IMR-90 (cell line): Measurements from ENCODE around the gene NRP1.

ENCODE experiments used
- BHLHE40 ChIP-seq: fragments of 150-350 bp; IDR thresholded peaks from 2 replicates; pipeline ENCODE4 v1.6.1; 2016; ENCODE audit warnings: mild to moderate bottlenecking, low read depth, low read length
- CEBPB ChIP-seq: IDR thresholded peaks from 2 replicates; pipeline ENCODE4 v1.6.1; 2012; ENCODE audit warnings: low read depth, low read length, improper control_type of control experiment
- CHD1 ChIP-seq: IDR thresholded peaks from 2 replicates; pipeline ENCODE4 v1.6.1; 2012; ENCODE audit warnings: low read depth, low read length, improper control_type of control experiment
- CTCF ChIP-seq: conservative IDR thresholded peaks from 2 replicates; pipeline ENCODE4 v1.5.1; 2012; ENCODE audit warnings: mild to moderate bottlenecking, low read depth, low read length, improper control_type of control experiment
- ELK1 ChIP-seq: fragments of 150-350 bp; IDR thresholded peaks from 2 replicates; pipeline ENCODE4 v1.6.1; 2016; ENCODE audit warnings: low read depth, mild to moderate bottlenecking, low read length, moderate library complexity, borderline replicate concordance
- FOS ChIP-seq: fragments of 150-350 bp; IDR thresholded peaks from 2 replicates; pipeline ENCODE4 v1.6.1; 2016; ENCODE audit warnings: low read depth, low read length
- MAFK ChIP-seq: IDR thresholded peaks from 2 replicates; pipeline ENCODE4 v1.6.1; 2012; ENCODE audit warnings: low read depth, low read length, improper control_type of control experiment
- MAZ ChIP-seq: IDR thresholded peaks from 2 replicates; pipeline ENCODE4 v1.6.1; 2012; ENCODE audit warnings: low read depth, mild to moderate bottlenecking, low read length, improper control_type of control experiment, moderate library complexity, borderline replicate concordance
- MXI1 ChIP-seq: IDR thresholded peaks from 2 replicates; pipeline ENCODE4 v1.6.1; 2012; ENCODE audit warnings: low read depth, mild to moderate bottlenecking, low read length, moderate library complexity, borderline replicate concordance
- POLR2A ChIP-seq: IDR thresholded peaks from 2 replicates; pipeline ENCODE4 v1.6.1; 2012; ENCODE audit warnings: mild to moderate bottlenecking, low read depth, low read length
- RAD21 ChIP-seq: IDR thresholded peaks from 2 replicates; pipeline ENCODE4 v1.6.1; 2012; ENCODE audit warnings: low read length, improper control_type of control experiment
- RCOR1 ChIP-seq: IDR thresholded peaks from 2 replicates; pipeline ENCODE4 v1.6.1; 2012; ENCODE audit warnings: mild to moderate bottlenecking, low read length, improper control_type of control experiment; ENCODE audit not compliant: insufficient replicate concordance
- SMC3 ChIP-seq: fragments of 150-350 bp; IDR thresholded peaks from 2 replicates; pipeline ENCODE4 v1.6.1; 2016; ENCODE audit warnings: low read depth, mild to moderate bottlenecking, antibody characterized with exemption, low read length, moderate library complexity
- USF2 ChIP-seq: fragments of 150-350 bp; IDR thresholded peaks from 2 replicates; pipeline ENCODE4 v1.6.1; 2017; ENCODE audit warnings: mild to moderate bottlenecking, antibody characterized with exemption, low read length, low read depth

GRCh38 chr10:33293531-33294170, 40.8 kb downstream of the NRP1 start:
- TF ChIP-seq CTCF, result no peak
- TF ChIP-seq POLR2A, result no peak
- TF ChIP-seq ELK1, result no peak
- no peak for TF ChIP-seq FOS
- TF ChIP-seq RAD21, result no peak
- no peak for TF ChIP-seq MAFK
- TF ChIP-seq MAZ, result no peak
- TF ChIP-seq USF2, result no peak
- TF ChIP-seq CEBPB, result no peak
- no peak for TF ChIP-seq MXI1
- no peak for TF ChIP-seq CHD1
- TF ChIP-seq BHLHE40, result no peak
- no peak for TF ChIP-seq SMC3
- no peak for TF ChIP-seq RCOR1
